ENCODE data around the gene TRAPPC1.

Gene TRAPPC1

GRCh38 chr17:7912927-7913524 is 18.7 kb downstream of the TRAPPC1 start:
- H3K36me3 ChIP-seq (ENCODE audit: control insufficient read depth, insufficient read depth, low read length): peaks cover 5% of the 10 kb centered on the region
- H3K4me1 ChIP-seq (ENCODE audit: control insufficient read depth, insufficient read depth, low read length): peaks cover 27% of the 10 kb centered on the region
- H3K9ac ChIP-seq (ENCODE audit: low read length): no peak overlapping the region
- no peak overlapping the region for H3K4me3 ChIP-seq (ENCODE audit: low read length)
- H3K9me3 ChIP-seq (ENCODE audit: control insufficient read depth, low read length): no peaks in the 10 kb centered on the region
- no peaks in the 10 kb centered on the region for H3K27me3 ChIP-seq (ENCODE audit: control insufficient read depth, insufficient read depth, low read length)

GRCh38 chr17:7911116-7911515 is 20.6 kb downstream of the TRAPPC1 start:
- Histone ChIP-seq H3K4me1 (ENCODE audit: control insufficient read depth, insufficient read depth, low read length) (peaks cover 18% of the 10 kb centered on the region), H3K9ac (ENCODE audit: low read length) (no peak overlapping the region), H3K9me3 (ENCODE audit: control insufficient read depth, low read length) (no peaks in the 10 kb centered on the region), H3K36me3 (ENCODE audit: control insufficient read depth, insufficient read depth, low read length) (peaks cover 8% of the 10 kb centered on the region), H3K27me3 (ENCODE audit: control insufficient read depth, insufficient read depth, low read length) (no peaks in the 10 kb centered on the region), H3K4me3 (ENCODE audit: low read length) (no peak overlapping the region)

GRCh38 chr17:7910711-7911110 is 21.0 kb downstream of the TRAPPC1 start:
- peaks cover 8% of the 10 kb centered on the region for H3K36me3 ChIP-seq (ENCODE audit: control insufficient read depth, insufficient read depth, low read length)
- no peak overlapping the region for H3K9ac ChIP-seq (ENCODE audit: low read length)
- H3K4me3 ChIP-seq (ENCODE audit: low read length): no peak overlapping the region
- peaks cover 18% of the 10 kb centered on the region for H3K4me1 ChIP-seq (ENCODE audit: control insufficient read depth, insufficient read depth, low read length)
- no peaks in the 10 kb centered on the region for H3K27me3 ChIP-seq (ENCODE audit: control insufficient read depth, insufficient read depth, low read length)
- H3K9me3 ChIP-seq (ENCODE audit: control insufficient read depth, low read length): no peaks in the 10 kb centered on the region

- Histone ChIP-seq H3K4me3 (ENCODE audit: low read length) (no peak overlapping the region), H3K9ac (ENCODE audit: low read length) (no peak overlapping the region), H3K4me1 (ENCODE audit: control insufficient read depth, insufficient read depth, low read length) (peaks cover 15% of the 10 kb centered on the region), H3K36me3 (ENCODE audit: control insufficient read depth, insufficient read depth, low read length) (peaks cover 8% of the 10 kb centered on the region), H3K9me3 (ENCODE audit: control insufficient read depth, low read length) (no peaks in the 10 kb centered on the region), H3K27me3 (ENCODE audit: control insufficient read depth, insufficient read depth, low read length) (no peaks in the 10 kb centered on the region)
Measured at GRCh38 chr17:7910281-7910680, 21.5 kb downstream of the TRAPPC1 start.

DNA sequence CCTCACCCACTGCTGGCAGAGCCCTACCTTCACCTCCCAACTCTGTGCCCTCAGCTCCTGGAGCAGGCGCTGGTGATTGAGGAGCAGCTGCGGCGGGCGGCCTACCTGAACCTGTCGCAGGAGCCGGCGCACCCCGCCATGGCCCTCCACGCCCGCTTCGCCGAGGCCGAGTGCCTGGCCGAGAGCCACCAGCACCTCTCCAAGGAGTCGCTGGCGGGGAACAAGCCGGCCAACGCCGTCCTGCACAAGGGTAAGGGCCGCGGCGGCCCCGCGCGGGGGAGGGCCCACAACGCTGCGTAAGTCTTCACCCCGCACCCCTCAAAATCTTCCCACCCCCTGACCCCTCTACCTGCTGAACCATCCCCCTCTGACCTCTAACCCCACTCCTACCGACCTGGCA is 22.7 kb downstream of the TRAPPC1 start:
- H3K27me3 ChIP-seq (ENCODE audit: control insufficient read depth, insufficient read depth, low read length): no peaks in the 10 kb centered on the region
- H3K9me3 ChIP-seq (ENCODE audit: control insufficient read depth, low read length): no peaks in the 10 kb centered on the region
- peaks cover 9% of the 10 kb centered on the region for H3K4me1 ChIP-seq (ENCODE audit: control insufficient read depth, insufficient read depth, low read length)
- no peak overlapping the region for H3K9ac ChIP-seq (ENCODE audit: low read length)
- peaks cover 8% of the 10 kb centered on the region for H3K36me3 ChIP-seq (ENCODE audit: control insufficient read depth, insufficient read depth, low read length)
- no peak overlapping the region for H3K4me3 ChIP-seq (ENCODE audit: low read length)

GRCh38 chr17:7903154-7904103 is 28.3 kb downstream of the TRAPPC1 start:
- peaks cover 4% of the 10 kb centered on the region for H3K36me3 ChIP-seq (ENCODE audit: control insufficient read depth, insufficient read depth, low read length)
- no peaks in the 10 kb centered on the region for H3K9me3 ChIP-seq (ENCODE audit: control insufficient read depth, low read length)
- H3K9ac ChIP-seq (ENCODE audit: low read length): no peak overlapping the region
- H3K4me3 ChIP-seq (ENCODE audit: low read length): no peak overlapping the region
- no peaks in the 10 kb centered on the region for H3K4me1 ChIP-seq (ENCODE audit: control insufficient read depth, insufficient read depth, low read length)
- no peaks in the 10 kb centered on the region for H3K27me3 ChIP-seq (ENCODE audit: control insufficient read depth, insufficient read depth, low read length)

DNA sequence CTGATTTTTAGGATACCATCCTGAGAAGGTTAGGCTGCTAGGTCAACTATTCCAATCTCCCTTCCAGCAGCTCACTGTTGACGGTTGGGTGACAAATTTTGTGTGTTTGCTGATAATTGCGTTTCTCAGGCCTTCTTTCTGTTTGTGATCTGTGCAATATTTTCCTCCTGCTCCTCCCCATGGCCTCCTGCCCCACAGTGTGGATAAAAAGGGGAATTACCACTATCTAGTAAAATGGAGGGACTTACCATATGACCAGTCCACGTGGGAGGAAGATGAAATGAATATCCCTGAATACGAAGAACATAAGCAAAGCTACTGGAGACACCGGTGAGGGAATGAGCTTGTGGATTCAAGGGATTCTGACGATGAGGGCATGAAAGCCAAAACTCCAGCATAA is 34.0 kb downstream of the TRAPPC1 start:
- Histone ChIP-seq H3K9ac (ENCODE audit: low read length) (no peak overlapping the region), H3K9me3 (ENCODE audit: control insufficient read depth, low read length) (no peaks in the 10 kb centered on the region), H3K27me3 (ENCODE audit: control insufficient read depth, insufficient read depth, low read length) (no peaks in the 10 kb centered on the region), H3K4me1 (ENCODE audit: control insufficient read depth, insufficient read depth, low read length) (no peaks in the 10 kb centered on the region), H3K36me3 (ENCODE audit: control insufficient read depth, insufficient read depth, low read length) (peaks cover 14% of the 10 kb centered on the region), H3K4me3 (ENCODE audit: low read length) (no peak overlapping the region)

DNA sequence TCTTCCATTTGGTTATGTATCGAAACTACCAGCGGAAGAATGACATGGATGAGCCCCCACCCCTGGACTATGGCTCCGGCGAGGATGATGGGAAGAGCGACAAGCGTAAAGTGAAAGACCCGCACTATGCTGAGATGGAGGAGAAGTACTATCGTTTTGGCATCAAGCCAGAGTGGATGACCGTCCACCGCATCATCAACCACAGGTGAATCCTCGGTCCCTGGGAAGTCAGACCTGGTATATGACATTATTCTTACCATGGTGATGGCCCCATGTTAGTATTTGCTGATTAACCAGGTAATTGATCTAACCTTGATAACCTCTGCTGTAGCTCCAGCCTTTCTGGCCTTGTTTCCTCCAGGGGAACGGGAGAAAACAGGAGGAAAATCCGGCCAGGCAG is 34.7 kb downstream of the TRAPPC1 start:
- no peaks in the 10 kb centered on the region for H3K27me3 ChIP-seq (ENCODE audit: control insufficient read depth, insufficient read depth, low read length)
- peaks cover 14% of the 10 kb centered on the region for H3K36me3 ChIP-seq (ENCODE audit: control insufficient read depth, insufficient read depth, low read length)
- no peak overlapping the region for H3K9ac ChIP-seq (ENCODE audit: low read length)
- H3K9me3 ChIP-seq (ENCODE audit: control insufficient read depth, low read length): no peaks in the 10 kb centered on the region
- H3K4me1 ChIP-seq (ENCODE audit: control insufficient read depth, insufficient read depth, low read length): no peaks in the 10 kb centered on the region
- no peak overlapping the region for H3K4me3 ChIP-seq (ENCODE audit: low read length)

DNA sequence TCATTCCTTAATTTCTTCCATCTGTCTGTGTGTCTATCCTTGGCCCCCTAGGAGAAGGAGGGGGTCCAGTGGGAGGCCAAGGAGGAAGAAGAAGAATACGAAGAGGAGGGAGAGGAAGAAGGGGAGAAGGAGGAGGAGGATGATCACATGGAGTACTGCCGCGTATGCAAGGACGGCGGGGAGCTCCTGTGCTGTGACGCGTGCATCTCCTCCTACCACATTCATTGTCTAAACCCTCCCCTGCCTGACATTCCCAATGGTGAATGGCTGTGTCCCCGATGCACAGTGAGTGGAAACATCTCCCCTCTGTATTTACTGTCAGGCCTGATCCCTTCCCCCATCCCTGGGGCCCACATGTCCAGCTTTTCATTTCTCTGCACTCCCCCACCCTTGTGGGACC is 36.9 kb downstream of the TRAPPC1 start:
- H3K9ac ChIP-seq (ENCODE audit: low read length): no peak overlapping the region
- H3K4me1 ChIP-seq (ENCODE audit: control insufficient read depth, insufficient read depth, low read length): peaks cover under 1% of the 10 kb centered on the region
- H3K36me3 ChIP-seq (ENCODE audit: control insufficient read depth, insufficient read depth, low read length): peaks cover 19% of the 10 kb centered on the region
- no peaks in the 10 kb centered on the region for H3K27me3 ChIP-seq (ENCODE audit: control insufficient read depth, insufficient read depth, low read length)
- no peak overlapping the region for H3K4me3 ChIP-seq (ENCODE audit: low read length)
- no peaks in the 10 kb centered on the region for H3K9me3 ChIP-seq (ENCODE audit: control insufficient read depth, low read length)

DNA sequence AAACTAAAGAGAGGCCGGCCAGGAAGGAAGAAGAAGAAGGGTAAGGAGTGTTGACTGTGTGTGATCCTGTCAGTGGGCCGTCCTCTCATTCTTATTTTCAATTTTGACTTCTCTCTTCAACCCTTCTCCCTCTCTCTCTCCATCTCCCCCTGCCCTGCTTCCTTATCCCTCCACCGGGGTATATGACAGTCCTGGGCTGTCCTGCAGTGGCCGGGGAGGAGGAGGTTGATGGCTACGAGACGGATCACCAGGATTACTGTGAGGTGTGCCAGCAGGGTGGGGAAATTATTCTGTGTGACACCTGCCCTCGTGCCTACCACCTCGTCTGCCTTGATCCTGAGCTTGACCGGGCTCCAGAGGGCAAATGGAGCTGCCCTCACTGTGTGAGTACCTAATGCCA is 37.5 kb downstream of the TRAPPC1 start:
- H3K36me3 ChIP-seq (ENCODE audit: control insufficient read depth, insufficient read depth, low read length): peaks cover 19% of the 10 kb centered on the region
- no peak overlapping the region for H3K9ac ChIP-seq (ENCODE audit: low read length)
- no peaks in the 10 kb centered on the region for H3K27me3 ChIP-seq (ENCODE audit: control insufficient read depth, insufficient read depth, low read length)
- H3K9me3 ChIP-seq (ENCODE audit: control insufficient read depth, low read length): no peaks in the 10 kb centered on the region
- no peak overlapping the region for H3K4me3 ChIP-seq (ENCODE audit: low read length)
- H3K4me1 ChIP-seq (ENCODE audit: control insufficient read depth, insufficient read depth, low read length): peaks cover 7% of the 10 kb centered on the region

DNA sequence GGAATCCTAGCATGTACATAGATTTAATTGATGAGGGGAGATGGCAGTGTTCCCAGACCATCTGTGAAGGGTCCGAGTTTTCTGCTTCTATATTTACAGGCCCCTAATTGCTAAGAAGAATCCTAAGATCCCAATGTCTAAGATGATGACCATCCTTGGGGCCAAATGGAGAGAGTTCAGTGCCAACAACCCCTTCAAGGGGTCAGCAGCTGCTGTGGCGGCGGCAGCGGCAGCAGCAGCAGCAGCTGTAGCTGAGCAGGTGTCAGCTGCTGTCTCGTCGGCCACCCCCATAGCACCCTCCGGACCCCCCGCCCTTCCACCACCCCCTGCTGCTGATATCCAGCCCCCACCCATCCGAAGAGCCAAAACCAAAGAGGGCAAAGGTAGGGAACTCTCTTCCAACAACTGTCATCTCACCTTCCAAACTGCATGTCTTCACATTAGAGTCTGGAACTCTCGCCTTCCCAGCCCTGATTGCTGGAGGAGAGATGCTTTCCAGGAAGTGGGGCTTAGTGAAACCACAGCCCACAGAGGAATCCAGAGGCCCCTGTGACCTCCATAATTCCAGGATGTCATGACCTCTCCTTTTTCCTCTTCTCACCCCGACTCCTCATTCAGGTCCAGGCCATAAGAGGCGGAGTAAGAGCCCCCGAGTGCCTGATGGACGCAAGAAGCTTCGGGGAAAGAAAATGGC is 38.4 kb downstream of the TRAPPC1 start:
- Histone ChIP-seq H3K4me1 (ENCODE audit: control insufficient read depth, insufficient read depth, low read length) (peaks cover 16% of the 10 kb centered on the region), H3K9me3 (ENCODE audit: control insufficient read depth, low read length) (no peaks in the 10 kb centered on the region), H3K9ac (ENCODE audit: low read length) (no peak overlapping the region), H3K36me3 (ENCODE audit: control insufficient read depth, insufficient read depth, low read length) (peaks cover 19% of the 10 kb centered on the region), H3K4me3 (ENCODE audit: low read length) (no peak overlapping the region), H3K27me3 (ENCODE audit: control insufficient read depth, insufficient read depth, low read length) (no peaks in the 10 kb centered on the region)
